ENCODE data around the gene ADCK2.

- TF ChIP-seq CTCF (conservative IDR thresholded peaks at IDR 0.05): no peak
- no peak for TF ChIP-seq ZFX (IDR thresholded peaks at IDR 0.05)
These were observed 6.0 kb downstream of the ADCK2 start for GRCh38 chr7:140678816-140679130.

All from C4-2B (cell line).